Body of pancreas (tissue), 4 donors: Measurements from ENCODE around the gene DCAF11.

Experiments used
- POLR2A ChIP-seq, 3 donors: fragments of 450-650 bp; IDR thresholded peaks; one replicate each; pipeline ENCODE4 v1.6.1; 2016; ENCODE audit warnings: antibody characterized with exemption in 3 of 3, mild to moderate bottlenecking in 2 of 3
- TF ChIP-seq, protein P1 (sequence below), 7 experiments: fragments of 450-650 bp in 4 of 7; fragments of 200-600 bp in 3 of 7; sonication (generic) in 3 of 7; IDR thresholded peaks; one replicate each; pipeline ENCODE4 v1.5.1; 2016 to 2019; ENCODE audit warnings: antibody characterized with exemption in 7 of 7

DNA sequence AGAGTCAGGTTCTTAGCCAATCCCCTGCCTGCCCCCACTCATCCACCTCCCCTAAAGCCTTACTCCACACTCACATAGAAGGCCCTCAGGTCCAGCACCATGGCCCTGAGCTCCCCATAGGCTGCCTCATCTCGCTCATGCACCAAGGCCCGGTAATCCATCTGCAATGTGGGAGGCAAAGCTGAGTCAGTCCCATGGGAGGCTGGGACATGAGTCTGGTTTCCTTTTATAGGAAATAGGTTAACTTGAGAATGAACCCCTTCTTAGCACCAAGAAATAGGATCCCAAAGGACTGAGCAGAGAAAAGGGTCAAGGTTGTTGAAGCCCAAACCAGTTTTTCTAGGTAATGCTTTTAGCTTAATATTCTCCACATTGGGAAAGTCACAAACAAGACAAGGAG lies 28.9 kb downstream of the DCAF11 start:
- no peak for TF ChIP-seq POLR2A (IDR thresholded peaks at IDR 0.05)
- TF ChIP-seq, protein P1, sequence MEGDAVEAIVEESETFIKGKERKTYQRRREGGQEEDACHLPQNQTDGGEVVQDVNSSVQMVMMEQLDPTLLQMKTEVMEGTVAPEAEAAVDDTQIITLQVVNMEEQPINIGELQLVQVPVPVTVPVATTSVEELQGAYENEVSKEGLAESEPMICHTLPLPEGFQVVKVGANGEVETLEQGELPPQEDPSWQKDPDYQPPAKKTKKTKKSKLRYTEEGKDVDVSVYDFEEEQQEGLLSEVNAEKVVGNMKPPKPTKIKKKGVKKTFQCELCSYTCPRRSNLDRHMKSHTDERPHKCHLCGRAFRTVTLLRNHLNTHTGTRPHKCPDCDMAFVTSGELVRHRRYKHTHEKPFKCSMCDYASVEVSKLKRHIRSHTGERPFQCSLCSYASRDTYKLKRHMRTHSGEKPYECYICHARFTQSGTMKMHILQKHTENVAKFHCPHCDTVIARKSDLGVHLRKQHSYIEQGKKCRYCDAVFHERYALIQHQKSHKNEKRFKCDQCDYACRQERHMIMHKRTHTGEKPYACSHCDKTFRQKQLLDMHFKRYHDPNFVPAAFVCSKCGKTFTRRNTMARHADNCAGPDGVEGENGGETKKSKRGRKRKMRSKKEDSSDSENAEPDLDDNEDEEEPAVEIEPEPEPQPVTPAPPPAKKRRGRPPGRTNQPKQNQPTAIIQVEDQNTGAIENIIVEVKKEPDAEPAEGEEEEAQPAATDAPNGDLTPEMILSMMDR (IDR thresholded peaks at IDR 0.05): no peak
